GM12892 (cell line): ENCODE results near the gene MPHOSPH9.

Experiments used
- POLR2AphosphoS5 ChIP-seq: IDR thresholded peaks from 2 replicates; pipeline ENCODE4 v1.6.1; 2011; ENCODE audit warnings: low read depth, low read length, control low read depth
- TAF1 ChIP-seq: IDR thresholded peaks from 2 replicates; pipeline ENCODE4 v1.6.1; 2011; ENCODE audit warnings: low read depth, mild to moderate bottlenecking, control low read depth, low read length, borderline replicate concordance

DNA sequence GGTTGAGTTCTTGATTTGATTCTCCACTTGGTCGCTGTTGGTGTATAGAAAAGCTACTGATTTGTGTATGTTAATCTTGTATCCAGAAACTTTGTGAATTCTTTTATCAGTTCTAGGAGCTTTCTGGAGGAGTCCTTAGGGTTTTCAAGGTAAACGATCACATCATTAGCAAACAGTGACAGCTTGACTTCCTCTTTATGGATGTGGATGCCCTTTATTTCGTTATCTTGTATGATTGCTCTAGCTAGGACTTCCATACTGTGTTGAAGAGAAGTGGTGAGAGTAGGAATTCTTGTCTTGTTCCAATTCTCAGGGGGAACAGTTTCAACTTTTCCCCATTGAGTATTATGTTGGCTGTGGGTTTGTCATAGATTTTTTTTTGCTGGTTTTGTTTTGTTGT, 12.7 kb upstream of the MPHOSPH9 start:
- TF ChIP-seq TAF1 (no peak), POLR2AphosphoS5 (no peak)
